A375 (cell line): ENCODE measurements around the gene PARD3B. TPM values are rescaled to one million over a fixed set of nuclear protein-coding genes. Genes with fewer than 3 reads are reported as not detected.

ENCODE experiments used
- small RNA-seq: library from RNA; depleted of rRNA; stranded (forward); fragments of <200 nt; gene quantifications from one replicate; pipeline ENCODE3, GENCODE V24; 2014
- total RNA-seq: library from RNA; depleted of rRNA; stranded (reverse); fragments of >200 nt; shearing (Covaris generic); gene quantifications from 2 replicates; pipeline ENCODE4 v1.2.3, GENCODE V29; 2014; rRNA removed

Gene PARD3B, protein sequence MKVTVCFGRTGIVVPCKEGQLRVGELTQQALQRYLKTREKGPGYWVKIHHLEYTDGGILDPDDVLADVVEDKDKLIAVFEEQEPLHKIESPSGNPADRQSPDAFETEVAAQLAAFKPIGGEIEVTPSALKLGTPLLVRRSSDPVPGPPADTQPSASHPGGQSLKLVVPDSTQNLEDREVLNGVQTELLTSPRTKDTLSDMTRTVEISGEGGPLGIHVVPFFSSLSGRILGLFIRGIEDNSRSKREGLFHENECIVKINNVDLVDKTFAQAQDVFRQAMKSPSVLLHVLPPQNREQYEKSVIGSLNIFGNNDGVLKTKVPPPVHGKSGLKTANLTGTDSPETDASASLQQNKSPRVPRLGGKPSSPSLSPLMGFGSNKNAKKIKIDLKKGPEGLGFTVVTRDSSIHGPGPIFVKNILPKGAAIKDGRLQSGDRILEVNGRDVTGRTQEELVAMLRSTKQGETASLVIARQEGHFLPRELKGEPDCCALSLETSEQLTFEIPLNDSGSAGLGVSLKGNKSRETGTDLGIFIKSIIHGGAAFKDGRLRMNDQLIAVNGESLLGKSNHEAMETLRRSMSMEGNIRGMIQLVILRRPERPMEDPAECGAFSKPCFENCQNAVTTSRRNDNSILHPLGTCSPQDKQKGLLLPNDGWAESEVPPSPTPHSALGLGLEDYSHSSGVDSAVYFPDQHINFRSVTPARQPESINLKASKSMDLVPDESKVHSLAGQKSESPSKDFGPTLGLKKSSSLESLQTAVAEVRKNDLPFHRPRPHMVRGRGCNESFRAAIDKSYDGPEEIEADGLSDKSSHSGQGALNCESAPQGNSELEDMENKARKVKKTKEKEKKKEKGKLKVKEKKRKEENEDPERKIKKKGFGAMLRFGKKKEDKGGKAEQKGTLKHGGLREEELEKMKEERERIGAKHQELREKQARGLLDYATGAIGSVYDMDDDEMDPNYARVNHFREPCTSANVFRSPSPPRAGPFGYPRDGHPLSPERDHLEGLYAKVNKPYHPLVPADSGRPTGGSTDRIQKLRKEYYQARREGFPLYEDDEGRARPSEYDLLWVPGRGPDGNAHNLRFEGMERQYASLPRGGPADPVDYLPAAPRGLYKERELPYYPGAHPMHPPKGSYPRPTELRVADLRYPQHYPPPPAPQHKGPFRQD (N-terminal part only)
- total RNA-seq = 2.6 and 4.5 TPM in 2 replicates

DNA sequence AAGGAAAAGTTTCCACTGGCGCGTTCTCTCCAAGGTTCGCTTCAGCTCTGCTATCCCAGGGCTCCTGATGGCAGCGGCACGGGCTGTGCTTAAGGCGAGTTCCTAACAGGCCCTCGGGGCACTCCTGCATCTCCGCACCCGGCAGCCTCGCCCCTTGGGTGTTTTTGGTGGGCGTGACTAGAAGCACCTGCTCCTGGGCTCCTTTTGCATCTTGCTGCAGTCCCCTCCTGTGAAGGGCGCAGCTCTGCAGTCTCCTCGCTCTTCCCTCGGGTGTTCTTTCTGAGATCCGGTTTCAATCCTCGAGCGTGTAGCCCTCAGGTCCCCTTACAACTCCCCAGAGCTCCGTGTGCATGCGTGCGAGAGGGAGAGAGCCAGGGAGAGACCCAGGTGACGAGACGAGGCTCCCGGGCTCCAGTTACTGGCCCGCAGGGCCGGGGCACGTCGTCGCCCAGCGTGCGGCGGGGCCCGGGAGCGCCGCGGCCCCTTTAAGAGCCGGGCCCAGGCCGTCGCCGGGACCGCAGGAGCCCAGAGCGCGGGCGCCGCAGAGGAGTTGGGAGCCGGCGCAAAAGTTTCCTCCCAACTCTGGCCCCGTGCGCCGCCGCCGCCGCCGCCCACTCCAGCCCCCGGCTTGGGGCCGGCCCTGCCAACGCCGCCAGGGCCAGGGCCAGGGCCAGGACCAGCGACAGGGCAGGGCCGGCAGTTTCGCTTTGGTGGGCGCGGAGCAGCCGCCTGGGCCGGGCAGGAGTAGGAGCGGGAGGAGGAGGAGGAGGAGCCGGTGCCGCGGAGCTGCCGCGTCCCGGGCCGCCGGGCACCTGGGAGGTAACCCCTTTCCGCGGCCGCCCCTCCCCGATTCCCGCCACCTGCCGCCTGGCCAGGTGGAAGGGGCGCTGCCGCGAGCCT, at the start of gene PARD3B:
TSS of gene PARD3B (plus strand) at position 515 of the 900 bp plus-strand sequence. CDS start 525 bp downstream, outside the sequence.

Small RNA genes within 50 kb of the gene (small RNA-seq; reads per million reads assigned to genes)
- gene AC008171.1 = not detected
